Mesodermal cell (in vitro differentiated cells): ENCODE measurements around the gene NUDT15.
"Not testable (repeated sequence)": the region's sequence is repeated elsewhere in the genome, so short reads cannot be mapped to it uniquely, and the experiment has no call there.

ENCODE experiments used
- H3K27ac ChIP-seq: 2 replicates; pipeline ENCODE4 v1.7.0; 2013; ENCODE audit warnings: mild to moderate bottlenecking, low read depth, low read length, moderate library complexity; ENCODE audit not compliant: severe bottlenecking
- H3K36me3 ChIP-seq: 2 replicates; pipeline ENCODE4 v1.7.1; 2013; ENCODE audit warnings: mild to moderate bottlenecking, low read length, moderate library complexity; ENCODE audit not compliant: control insufficient read depth, insufficient read depth
- H3K4me1 ChIP-seq: one replicate; pipeline ENCODE4 v1.7.1; 2013; ENCODE audit warnings: mild to moderate bottlenecking, low read length; ENCODE audit not compliant: insufficient read depth, control insufficient read depth, poor library complexity, severe bottlenecking
- H3K4me3 ChIP-seq: 2 replicates; pipeline ENCODE4 v1.7.0; 2013; ENCODE audit warnings: low read length, control low read depth, mild to moderate bottlenecking; ENCODE audit not compliant: insufficient read depth, poor library complexity, severe bottlenecking; ENCODE audit errors: extremely low read depth
- H3K9me3 ChIP-seq: 2 replicates; pipeline ENCODE4 v1.7.1; 2013; ENCODE audit warnings: mild to moderate bottlenecking, low read length, moderate library complexity; ENCODE audit not compliant: control insufficient read depth
- WGBS, 2 experiments: methylation state at CpG; one replicate each; pipeline ENCODE4 v1.1.5; 2013; ENCODE audit warnings: missing lambda C conversion rate in 2 of 2; ENCODE audit not compliant: insufficient coverage in 2 of 2; 5-methylcytosine and 5-hydroxymethylcytosine counted together

Gene NUDT15

DNA sequence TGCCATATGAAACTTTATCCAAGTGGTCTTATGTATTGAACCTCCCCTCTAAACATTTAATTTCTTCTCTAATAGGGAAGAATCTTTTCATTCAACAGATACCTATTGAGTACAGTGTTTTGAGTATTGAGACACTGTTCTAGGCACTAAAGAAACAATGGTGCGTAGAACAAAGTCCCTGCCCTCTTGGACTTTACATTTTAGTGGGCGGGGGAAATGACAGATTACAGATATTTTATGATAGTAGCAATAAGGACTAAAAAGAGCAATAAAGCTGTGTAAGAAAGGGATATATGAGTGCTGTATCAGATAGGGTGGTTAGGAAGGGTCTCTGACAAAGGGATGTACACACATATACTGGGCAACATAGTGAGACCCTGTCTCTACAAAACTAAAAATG is 5.4 kb downstream of the NUDT15 start:
- 94 to 100% methylated on average over 2 of the region's 2 CpGs for WGBS, 2 experiments
- Histone ChIP-seq H3K4me1 (no peaks in the 10 kb centered on the region), H3K9me3 (peaks cover 4% of the 10 kb centered on the region), H3K4me3 (no peak overlapping the region), H3K27ac (no peak overlapping the region), H3K36me3 (peaks cover 59% of the 10 kb centered on the region)

DNA sequence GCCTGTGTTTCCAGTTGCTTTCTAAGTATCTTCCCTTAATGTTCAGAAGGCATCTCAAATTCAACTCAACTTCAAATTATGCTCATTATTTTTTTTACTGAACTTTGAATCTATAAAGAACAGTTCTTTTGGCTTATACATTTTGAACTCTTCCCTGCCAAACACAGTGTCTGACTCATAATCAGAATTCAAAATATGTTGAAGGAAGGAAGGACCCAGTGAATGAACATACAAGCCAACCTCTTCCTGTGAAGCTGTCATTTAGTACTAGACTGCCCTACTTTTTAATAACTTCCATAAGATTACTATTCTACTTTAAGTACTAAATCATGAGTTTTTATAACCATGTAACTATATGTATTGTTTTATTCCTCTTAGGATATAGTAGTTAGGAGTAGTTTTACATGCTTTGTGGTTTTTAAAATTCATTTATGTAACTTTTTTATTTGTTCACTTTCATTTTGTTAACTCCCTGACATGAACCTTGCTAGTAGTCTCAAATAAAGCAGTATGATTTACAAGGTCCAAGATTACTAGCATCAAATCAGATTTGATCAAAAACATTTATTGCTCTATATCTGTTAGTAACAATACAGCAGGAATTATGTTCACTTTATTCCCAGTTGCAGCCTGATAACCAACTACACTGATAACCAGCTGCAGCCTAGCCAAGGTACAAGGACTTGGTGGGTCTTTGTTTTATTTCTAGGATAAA is 6.4 kb downstream of the NUDT15 start:
- H3K27ac ChIP-seq: no peak overlapping the region
- H3K4me1 ChIP-seq: no peaks in the 10 kb centered on the region
- H3K9me3 ChIP-seq: peaks cover 4% of the 10 kb centered on the region
- no peak overlapping the region for H3K4me3 ChIP-seq
- peaks cover 70% of the 10 kb centered on the region for H3K36me3 ChIP-seq

DNA sequence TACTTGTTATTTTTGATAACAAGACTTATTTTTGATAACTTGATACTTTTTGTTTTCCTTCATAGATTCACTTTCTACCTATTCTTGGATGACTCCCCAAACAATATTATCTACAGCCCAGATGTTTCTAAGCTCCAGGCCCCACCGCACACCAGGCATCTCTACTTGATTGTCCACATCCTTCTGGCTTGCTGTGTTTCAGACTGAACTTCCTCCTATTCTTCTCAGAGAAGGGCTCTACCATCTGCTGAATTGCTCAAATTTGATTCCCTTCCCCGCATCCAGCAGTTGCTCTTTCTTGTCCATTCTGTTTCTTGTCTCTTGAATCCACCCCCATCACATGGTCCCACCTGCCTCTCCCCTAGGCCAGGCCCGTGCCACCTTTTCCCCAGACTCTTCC is 13.0 kb downstream of the NUDT15 start:
- H3K4me1 ChIP-seq: no peaks in the 10 kb centered on the region
- 97 to 100% methylated on average over 2 to 3 of the region's 3 CpGs for WGBS, 2 experiments
- no peak overlapping the region for H3K27ac ChIP-seq
- H3K9me3 ChIP-seq: no peaks in the 10 kb centered on the region
- peaks cover 78% of the 10 kb centered on the region for H3K36me3 ChIP-seq
- H3K4me3 ChIP-seq: no peak overlapping the region

DNA sequence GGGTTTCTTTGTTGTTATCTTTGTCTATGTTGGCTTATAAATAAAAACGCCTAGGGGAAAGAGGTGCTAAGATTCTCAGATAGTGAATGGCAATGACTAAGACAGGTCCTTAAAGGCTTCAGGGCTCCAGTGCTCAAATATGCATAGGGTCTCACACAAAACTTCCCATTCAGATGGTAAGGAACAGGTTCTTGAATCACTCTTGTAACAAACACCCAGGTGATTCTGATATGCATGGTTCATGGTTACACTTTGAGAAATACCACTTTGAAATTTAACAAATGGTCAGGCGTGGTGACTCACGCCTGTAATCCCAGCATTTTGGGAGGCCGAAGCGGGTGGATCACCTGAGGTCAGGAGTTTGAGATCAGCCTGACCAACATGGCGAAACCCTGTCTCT is 17.1 kb downstream of the NUDT15 start:
- Histone ChIP-seq H3K4me1 (no peaks in the 10 kb centered on the region), H3K36me3 (peaks cover 47% of the 10 kb centered on the region)
- WGBS, 2 experiments: 88 to 93% methylated on average over 3 to 4 of the region's 6 CpGs

DNA sequence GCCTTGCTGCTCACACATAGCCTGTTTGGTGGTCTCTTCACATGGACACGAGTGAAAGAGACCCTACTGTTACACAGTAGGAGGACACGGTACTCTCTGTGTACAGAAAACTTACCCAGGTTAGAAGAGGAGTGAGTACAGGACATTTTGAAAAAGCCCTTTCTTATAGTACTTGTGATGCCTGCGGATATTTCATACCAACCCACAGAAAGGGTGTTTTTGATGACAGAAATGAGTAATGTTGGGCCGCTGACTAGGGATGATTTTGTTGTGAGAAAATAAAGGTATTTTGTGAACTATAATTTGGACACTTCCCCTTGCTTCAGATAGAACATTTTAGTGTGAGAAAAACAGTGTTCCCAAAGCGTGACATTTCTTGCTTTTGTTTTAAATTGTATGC is 18.2 kb downstream of the NUDT15 start:
- H3K9me3 ChIP-seq: no peaks in the 10 kb centered on the region
- H3K4me3 ChIP-seq: no peak overlapping the region
- 97 to 100% methylated on average over 3 to 4 of the region's 5 CpGs for WGBS, 2 experiments
- H3K36me3 ChIP-seq: peaks cover 36% of the 10 kb centered on the region
- H3K27ac ChIP-seq: no peak overlapping the region
- no peaks in the 10 kb centered on the region for H3K4me1 ChIP-seq

More for the DNA sequence above, 17.1 kb downstream of the NUDT15 start:
- no peaks in the 10 kb centered on the region for H3K9me3 ChIP-seq
- no peak overlapping the region for H3K4me3 ChIP-seq
- no peak overlapping the region for H3K27ac ChIP-seq

DNA sequence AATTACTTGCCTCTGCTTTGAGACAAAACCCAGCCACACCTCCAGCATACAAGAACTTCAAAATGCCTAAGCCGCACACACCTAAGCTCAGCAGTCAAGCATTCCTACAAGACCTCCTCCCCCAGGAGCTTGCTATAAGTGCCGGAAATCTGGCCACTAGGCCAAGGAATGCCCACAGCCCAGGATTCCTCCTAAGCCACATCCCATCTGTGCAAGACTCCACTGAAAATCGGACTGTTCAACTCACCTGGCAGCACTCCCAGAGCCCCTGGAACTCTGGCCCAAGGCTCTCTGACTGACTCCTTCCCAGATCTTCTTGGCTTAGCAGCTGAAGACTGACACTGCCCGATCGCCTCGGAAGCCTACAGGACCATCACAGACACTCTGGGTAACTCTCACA is 21.0 kb downstream of the NUDT15 start:
- H3K36me3 ChIP-seq: peaks cover 22% of the 10 kb centered on the region
- H3K4me3 ChIP-seq, H3K9me3 ChIP-seq, H3K27ac ChIP-seq, H3K4me1 ChIP-seq: not testable (repeated sequence)
- WGBS, 2 experiments: 89 to 96% methylated on average over 3 of the region's 6 CpGs

DNA sequence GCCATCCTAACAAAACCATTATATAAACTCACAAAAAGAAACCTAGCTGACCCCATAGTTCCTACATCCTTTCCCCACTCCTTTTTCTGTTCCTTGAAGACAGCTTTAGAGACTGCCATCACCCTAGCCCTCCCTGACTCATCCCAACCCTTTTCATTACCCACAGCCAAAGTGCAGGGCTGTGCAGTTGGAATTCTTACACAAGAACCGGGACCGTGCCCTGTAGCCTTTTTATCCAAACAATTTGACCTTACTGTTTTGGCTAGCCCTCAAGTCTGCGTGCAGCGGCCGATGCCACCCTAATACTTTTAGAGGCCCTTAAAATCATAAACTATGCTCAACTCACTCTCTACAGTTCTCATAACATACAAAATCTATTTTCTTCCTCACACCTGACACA is 22.4 kb downstream of the NUDT15 start:
- H3K27ac ChIP-seq, H3K4me1 ChIP-seq, H3K9me3 ChIP-seq, H3K4me3 ChIP-seq: not testable (repeated sequence)
- WGBS, 2 experiments: 73 to 74% methylated on average over 5 of the region's 5 CpGs
- peaks cover 21% of the 10 kb centered on the region for H3K36me3 ChIP-seq

DNA sequence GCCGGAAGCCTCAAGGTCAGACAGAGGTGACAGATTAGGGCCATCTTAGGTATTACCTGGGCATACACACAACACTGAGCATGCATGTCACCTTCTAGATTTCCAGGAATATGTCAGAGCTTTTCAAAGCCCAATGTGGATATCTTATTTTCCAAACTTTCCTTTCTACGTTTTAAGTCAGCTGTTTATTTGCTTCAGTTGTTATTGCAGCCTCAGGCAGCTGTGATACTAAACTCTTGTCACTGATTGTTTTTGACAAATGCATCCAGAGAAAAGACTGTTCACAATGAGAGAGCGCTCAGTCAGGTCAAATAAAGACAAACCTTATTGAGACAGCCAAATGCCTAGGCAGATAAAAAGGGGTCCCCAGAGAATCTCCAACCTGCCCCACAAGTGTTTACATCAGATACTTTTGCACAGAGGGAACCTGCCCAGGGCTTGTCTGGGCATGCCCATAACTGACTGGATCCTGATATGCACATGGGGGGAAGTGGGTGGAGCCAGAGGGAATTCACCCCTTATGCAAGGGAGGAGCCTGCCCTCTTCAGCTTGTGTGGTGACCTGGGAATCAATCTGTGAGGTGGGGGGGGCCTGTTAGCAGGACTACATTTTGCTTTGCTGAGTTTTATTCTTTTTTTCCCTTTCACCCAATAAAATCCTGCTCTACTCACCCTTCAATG is 28.9 kb downstream of the NUDT15 start:
- peak overlapping the region; percentile 34 for H3K27ac ChIP-seq
- no peak overlapping the region for H3K4me3 ChIP-seq
- WGBS, 2 experiments: 98 to 100% methylated on average over 2 to 3 of the region's 3 CpGs
- H3K36me3 ChIP-seq: peaks cover 75% of the 10 kb centered on the region
- H3K4me1 ChIP-seq: no peaks in the 10 kb centered on the region
- peaks cover 54% of the 10 kb centered on the region for H3K9me3 ChIP-seq

DNA sequence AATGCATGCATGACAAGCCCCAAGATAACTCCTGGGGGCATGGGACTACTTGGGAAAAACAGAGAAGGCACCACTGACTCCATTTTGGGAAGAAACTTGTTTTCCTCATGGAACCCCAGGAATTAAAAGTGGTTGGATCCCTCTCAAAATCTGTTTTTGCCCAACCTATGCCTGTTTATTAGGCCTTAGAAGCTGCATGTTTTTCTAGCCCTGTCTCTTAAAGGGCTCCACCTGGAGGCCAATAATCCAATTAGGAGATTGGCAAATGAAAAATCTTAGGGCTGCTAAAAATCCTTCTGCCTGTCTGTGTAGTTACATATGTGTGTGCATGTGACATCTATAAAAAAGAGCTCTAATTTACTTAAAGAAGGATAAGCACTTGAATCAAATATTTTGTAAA is 30.5 kb downstream of the NUDT15 start:
- H3K27ac ChIP-seq: no peak overlapping the region
- H3K4me1 ChIP-seq: no peaks in the 10 kb centered on the region
- peaks cover 81% of the 10 kb centered on the region for H3K36me3 ChIP-seq
- peaks cover 68% of the 10 kb centered on the region for H3K9me3 ChIP-seq
- no peak overlapping the region for H3K4me3 ChIP-seq

DNA sequence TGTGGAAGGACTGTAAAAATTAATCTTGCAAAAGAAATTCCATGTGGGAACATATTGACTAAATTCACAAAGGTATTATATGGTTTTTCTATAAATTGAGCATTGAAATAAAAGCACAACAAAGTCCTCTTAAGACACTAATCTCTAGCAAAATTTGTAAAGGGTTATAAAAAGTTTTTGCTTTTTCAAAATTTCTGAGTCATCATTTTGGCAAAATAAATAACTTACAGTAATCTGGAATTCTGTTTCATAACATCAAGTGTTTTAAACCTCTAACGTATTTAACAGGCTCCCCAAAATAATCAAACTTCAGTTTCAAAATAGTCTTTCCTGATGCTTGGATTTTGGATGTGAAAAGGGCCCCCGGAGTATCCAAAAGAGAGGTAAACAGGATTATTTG is 31.4 kb downstream of the NUDT15 start:
- Histone ChIP-seq H3K4me3 (no peak overlapping the region), H3K4me1 (no peaks in the 10 kb centered on the region), H3K27ac (no peak overlapping the region), H3K36me3 (peaks cover 86% of the 10 kb centered on the region), H3K9me3 (peaks cover 77% of the 10 kb centered on the region)
- no CpG with 5 or more reads among the region's 2 CpGs for WGBS, 2 experiments

DNA sequence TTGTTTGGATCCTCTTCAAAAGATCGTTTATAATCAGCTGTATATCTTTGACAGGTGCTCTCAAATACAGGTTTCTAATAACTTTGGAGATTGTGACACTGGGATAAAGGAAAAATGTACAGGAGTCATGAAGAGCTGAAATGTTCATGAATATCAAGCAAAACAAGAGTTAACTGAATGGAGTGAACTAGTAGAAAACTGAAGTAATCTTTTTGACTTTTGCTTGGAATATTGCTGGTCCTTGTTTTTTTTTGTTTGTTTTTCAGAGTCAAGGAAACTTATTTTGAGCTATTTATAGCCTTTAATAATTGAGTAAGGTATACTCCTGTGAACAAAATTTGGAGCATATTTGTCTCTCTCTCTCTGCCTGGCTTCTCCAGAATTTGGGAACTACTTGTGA is 32.0 kb downstream of the NUDT15 start:
- H3K4me1 ChIP-seq: no peaks in the 10 kb centered on the region
- H3K27ac ChIP-seq: no peak overlapping the region
- H3K4me3 ChIP-seq: no peak overlapping the region
- H3K9me3 ChIP-seq: peaks cover 79% of the 10 kb centered on the region
- H3K36me3 ChIP-seq: peaks cover 90% of the 10 kb centered on the region
- WGBS, 2 experiments: 100% methylated on average over 1 of the region's 1 CpG
